GM12878 (cell line): Measurements from ENCODE around the gene NFS1.

Experiments used
- EGR1 ChIP-seq, 2 experiments: IDR thresholded peaks; 1 replicate in 1 of 2; 2 replicates in 1 of 2; pipeline ENCODE4 v1.6.1; 2011 to 2012; ENCODE audit warnings: low read depth in 2 of 2, low read length in 2 of 2, borderline replicate concordance in 1 of 2, mild to moderate bottlenecking in 1 of 2, moderate library complexity in 1 of 2
- EP300 ChIP-seq, 2 experiments: fragments of 150-350 bp in 1 of 2; IDR thresholded peaks; 2 replicates each; pipeline ENCODE4 v1.6.1; 2011 to 2012; ENCODE audit warnings: low read depth in 2 of 2, low read length in 2 of 2, borderline replicate concordance in 1 of 2, improper control_type of control experiment in 1 of 2, inconsistent platforms in 1 of 2; ENCODE audit not compliant: control insufficient read depth in 1 of 2
- EZH2 ChIP-seq: IDR thresholded peaks from 2 replicates; pipeline ENCODE4 v1.6.1; 2012; ENCODE audit warnings: low read depth, mild to moderate bottlenecking, control low read depth, inconsistent platforms, low read length, borderline replicate concordance; ENCODE audit not compliant: control insufficient read depth
- FOXK2 ChIP-seq: fragments of 450-650 bp; IDR thresholded peaks from 2 replicates; pipeline ENCODE4 v1.6.1; 2017; ENCODE audit warnings: mild to moderate bottlenecking, moderate library complexity
- KAT2A ChIP-seq: conservative IDR thresholded peaks from 2 replicates; pipeline ENCODE4 v1.6.1; 2011; ENCODE audit warnings: low read depth, low read length; ENCODE audit not compliant: control insufficient read depth
- POLR2A ChIP-seq: IDR thresholded peaks from 2 replicates; pipeline ENCODE4 v1.6.1; 2011; ENCODE audit warnings: low read depth, mild to moderate bottlenecking, low read length
- REST ChIP-seq: IDR thresholded peaks from 2 replicates; pipeline ENCODE4 v1.6.1; 2012; ENCODE audit warnings: mild to moderate bottlenecking, low read depth, low read length
- SIN3A ChIP-seq: IDR thresholded peaks from 2 replicates; pipeline ENCODE4 v1.6.1; 2012; ENCODE audit warnings: low read depth, low read length, improper control_type of control experiment
- TF ChIP-seq, protein P1 (sequence below): IDR thresholded peaks from 2 replicates; pipeline ENCODE4 v1.6.1; 2012; ENCODE audit warnings: low read depth, low read length, improper control_type of control experiment
- TF ChIP-seq, protein P2 (sequence below): IDR thresholded peaks from 2 replicates; pipeline ENCODE4 v1.6.1; 2012; ENCODE audit warnings: low read depth, low read length, improper control_type of control experiment

- TF ChIP-seq POLR2A (no peak; the same call in 1 of the 2 replicates), SIN3A (no peak), EP300 (IDR thresholded peaks at IDR 0.05; ENCODE audit: borderline replicate concordance in 1 of 2, control insufficient read depth in 1 of 2, low read depth in 2 of 2, low read length in 2 of 2) (no peak), REST (no peak), EZH2 (no peak), FOXK2 (no peak), KAT2A (no peak), EGR1 (IDR thresholded peaks at IDR 0.05; ENCODE audit: borderline replicate concordance in 1 of 2, low read depth in 2 of 2, low read length in 2 of 2) (no peak)
- TF ChIP-seq, protein P1, sequence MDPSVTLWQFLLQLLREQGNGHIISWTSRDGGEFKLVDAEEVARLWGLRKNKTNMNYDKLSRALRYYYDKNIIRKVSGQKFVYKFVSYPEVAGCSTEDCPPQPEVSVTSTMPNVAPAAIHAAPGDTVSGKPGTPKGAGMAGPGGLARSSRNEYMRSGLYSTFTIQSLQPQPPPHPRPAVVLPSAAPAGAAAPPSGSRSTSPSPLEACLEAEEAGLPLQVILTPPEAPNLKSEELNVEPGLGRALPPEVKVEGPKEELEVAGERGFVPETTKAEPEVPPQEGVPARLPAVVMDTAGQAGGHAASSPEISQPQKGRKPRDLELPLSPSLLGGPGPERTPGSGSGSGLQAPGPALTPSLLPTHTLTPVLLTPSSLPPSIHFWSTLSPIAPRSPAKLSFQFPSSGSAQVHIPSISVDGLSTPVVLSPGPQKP, result no peak
- TF ChIP-seq, protein P2, sequence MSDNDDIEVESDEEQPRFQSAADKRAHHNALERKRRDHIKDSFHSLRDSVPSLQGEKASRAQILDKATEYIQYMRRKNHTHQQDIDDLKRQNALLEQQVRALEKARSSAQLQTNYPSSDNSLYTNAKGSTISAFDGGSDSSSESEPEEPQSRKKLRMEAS, result no peak
Observed at GRCh38 chr20:35653893-35654292, 45.3 kb downstream of the NFS1 start.
